ENCODE results near the gene CDK17. TPM values are rescaled to one million over a fixed set of nuclear protein-coding genes. Genes with fewer than 3 reads are reported as not detected.
"Not testable (repeated sequence)": the region's sequence is repeated elsewhere in the genome, so short reads cannot be mapped to it uniquely, and the experiment has no call there.

CDK17 gene
- total and polyA plus RNA-seq, 2 donors = 32.9 to 49.2 TPM

- Histone ChIP-seq H3K4me3 (ENCODE audit: low read length in 2 of 2) (no peak overlapping the region), H3K36me3 (ENCODE audit: control insufficient read depth in 2 of 2, insufficient read depth in 2 of 2, low read length in 1 of 2) (no peaks in the 10 kb centered on the region), H3K4me1 (ENCODE audit: control insufficient read depth in 2 of 2, insufficient read depth in 2 of 2, low read length in 2 of 2) (peaks cover 6 to 12% of the 10 kb centered on the region in 2 donors), H3K9me3 (ENCODE audit: control insufficient read depth in 2 of 2, insufficient read depth in 1 of 2, low read length in 1 of 2) (no peaks in the 10 kb centered on the region), H3K27ac (ENCODE audit: low read depth in 1 of 2, low read length in 1 of 2) (no peak overlapping the region), H3K27me3 (ENCODE audit: control insufficient read depth in 2 of 2, insufficient read depth in 1 of 2, low read length in 1 of 2) (no peaks in the 10 kb centered on the region)
- 53% methylated on average over 1 of the region's 1 CpG for WGBS
- no peak for DNase-seq (ENCODE audit: low read depth in 6 of 9, low spot score in 9 of 9)
Observed at GRCh38 chr12:96437171-96437445, 36.9 kb upstream of the CDK17 start.

- 95% methylated on average over 8 of the region's 8 CpGs for WGBS
- Histone ChIP-seq H3K4me1 (ENCODE audit: control insufficient read depth in 2 of 2, insufficient read depth in 2 of 2, low read length in 2 of 2) (peaks cover 6 to 12% of the 10 kb centered on the region in 2 donors), H3K9me3 (ENCODE audit: control insufficient read depth in 2 of 2, insufficient read depth in 1 of 2, low read length in 1 of 2) (no peaks in the 10 kb centered on the region), H3K36me3 (ENCODE audit: control insufficient read depth in 2 of 2, insufficient read depth in 2 of 2, low read length in 1 of 2) (no peaks in the 10 kb centered on the region), H3K27ac (ENCODE audit: low read depth in 1 of 2, low read length in 1 of 2) (no peak overlapping the region), H3K27me3 (ENCODE audit: control insufficient read depth in 2 of 2, insufficient read depth in 1 of 2, low read length in 1 of 2) (no peaks in the 10 kb centered on the region), H3K4me3 (ENCODE audit: low read length in 2 of 2) (no peak overlapping the region)
- no peak for DNase-seq (ENCODE audit: low read depth in 6 of 9, low spot score in 9 of 9)
Observed at GRCh38 chr12:96436366-96437170, 36.3 kb upstream of the CDK17 start.

DNA sequence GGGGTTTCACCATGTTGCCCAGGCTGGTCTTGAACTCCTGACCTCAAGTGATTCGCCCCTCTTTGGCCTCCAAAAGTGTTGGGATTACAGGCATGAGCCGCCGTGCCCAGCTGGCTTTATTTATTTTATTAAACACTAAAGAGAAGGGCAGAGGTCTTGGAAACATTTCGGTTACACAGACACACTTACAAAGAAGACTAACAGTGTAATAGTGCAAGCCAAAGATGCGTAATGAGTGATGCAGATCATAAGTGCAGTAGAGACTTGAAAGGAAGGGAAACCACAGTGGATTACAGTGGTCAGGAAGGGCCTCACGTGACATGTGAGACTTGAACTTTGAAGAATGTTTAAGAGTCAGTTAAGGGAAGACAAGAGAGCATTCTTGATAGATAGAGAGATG is 33.9 kb upstream of the CDK17 start:
- Histone ChIP-seq H3K4me3 (ENCODE audit: low read length in 2 of 2) (no peak overlapping the region), H3K27ac (ENCODE audit: low read depth in 1 of 2, low read length in 1 of 2) (peak overlapping the region; percentile 52 to 68), H3K27me3 (ENCODE audit: control insufficient read depth in 2 of 2, insufficient read depth in 1 of 2, low read length in 1 of 2) (no peaks in the 10 kb centered on the region), H3K9me3 (ENCODE audit: control insufficient read depth in 2 of 2, insufficient read depth in 1 of 2, low read length in 1 of 2) (no peaks in the 10 kb centered on the region), H3K4me1 (ENCODE audit: control insufficient read depth in 2 of 2, insufficient read depth in 2 of 2, low read length in 2 of 2) (peaks cover 6 to 12% of the 10 kb centered on the region in 2 donors), H3K36me3 (ENCODE audit: control insufficient read depth in 2 of 2, insufficient read depth in 2 of 2, low read length in 1 of 2) (no peaks in the 10 kb centered on the region)
- WGBS = 33% methylated on average over 6 of the region's 6 CpGs
- DNase-seq (ENCODE audit: low read depth in 6 of 9, low spot score in 9 of 9) = peak; percentile 25 to 91 (median 63)

DNA sequence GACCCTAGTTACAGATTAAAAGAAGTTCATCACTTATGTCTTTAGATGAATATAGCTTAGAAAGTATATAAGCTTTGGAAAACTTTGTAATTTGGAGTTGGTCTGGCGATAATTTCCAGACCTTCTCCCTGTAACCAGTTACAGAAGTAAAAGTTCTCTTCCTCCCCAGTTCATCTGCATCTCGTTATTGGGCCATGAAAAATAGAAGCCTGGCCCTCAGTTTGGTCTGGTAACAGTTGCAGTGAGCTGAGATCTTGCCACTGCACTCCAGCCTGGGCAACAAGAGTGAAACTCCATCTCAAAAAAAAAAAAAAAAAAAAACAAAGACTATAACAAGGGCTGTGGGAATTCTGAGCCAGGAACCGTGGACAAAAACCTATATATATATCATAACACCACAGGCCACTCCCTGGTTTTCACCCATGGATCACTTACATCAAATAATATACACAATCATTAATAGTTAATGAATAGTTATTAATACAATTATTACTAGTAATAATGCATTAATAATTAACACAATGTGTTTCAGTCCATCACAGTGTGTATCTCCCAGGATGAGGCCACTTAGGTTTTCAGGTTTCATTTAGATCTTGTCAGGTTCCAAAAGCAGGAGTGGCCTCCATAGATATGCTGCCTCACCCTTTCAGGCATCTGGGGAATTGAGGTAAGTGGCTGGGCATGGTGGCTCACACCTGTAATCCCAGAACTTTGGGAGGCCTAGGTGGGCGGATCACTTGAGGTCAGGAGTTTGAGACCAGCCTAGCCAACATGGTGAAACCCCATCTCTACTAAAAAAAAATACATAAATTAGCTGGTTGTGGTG is 32.5 kb upstream of the CDK17 start:
- not testable (repeated sequence) for H3K27ac ChIP-seq (ENCODE audit: low read depth in 1 of 2, low read length in 1 of 2); H3K9me3 ChIP-seq (ENCODE audit: control insufficient read depth in 2 of 2, insufficient read depth in 1 of 2, low read length in 1 of 2); DNase-seq (ENCODE audit: low read depth in 6 of 9, low spot score in 9 of 9); H3K27me3 ChIP-seq (ENCODE audit: control insufficient read depth in 2 of 2, insufficient read depth in 1 of 2, low read length in 1 of 2); H3K36me3 ChIP-seq (ENCODE audit: control insufficient read depth in 2 of 2, insufficient read depth in 2 of 2, low read length in 1 of 2); H3K4me3 ChIP-seq (ENCODE audit: low read length in 2 of 2)
- 98% methylated on average over 4 of the region's 4 CpGs for WGBS
- H3K4me1 ChIP-seq (ENCODE audit: control insufficient read depth in 2 of 2, insufficient read depth in 2 of 2, low read length in 2 of 2) = peaks cover 6 to 12% of the 10 kb centered on the region in 2 donors

GRCh38 chr12:96431067-96431466 is 30.8 kb upstream of the CDK17 start:
- Histone ChIP-seq H3K9me3 (ENCODE audit: control insufficient read depth in 2 of 2, insufficient read depth in 1 of 2, low read length in 1 of 2) (no peaks in the 10 kb centered on the region), H3K4me3 (ENCODE audit: low read length in 2 of 2) (no peak overlapping the region), H3K27ac (ENCODE audit: low read depth in 1 of 2, low read length in 1 of 2) (no peak overlapping the region), H3K4me1 (ENCODE audit: control insufficient read depth in 2 of 2, insufficient read depth in 2 of 2, low read length in 2 of 2) (peaks cover 6 to 15% of the 10 kb centered on the region in 2 donors), H3K36me3 (ENCODE audit: control insufficient read depth in 2 of 2, insufficient read depth in 2 of 2, low read length in 1 of 2) (no peaks in the 10 kb centered on the region), H3K27me3 (ENCODE audit: control insufficient read depth in 2 of 2, insufficient read depth in 1 of 2, low read length in 1 of 2) (no peaks in the 10 kb centered on the region)
- no peak for DNase-seq (ENCODE audit: low read depth in 6 of 9, low spot score in 9 of 9)
- 97% methylated on average over 6 of the region's 6 CpGs for whole genome bisulfite sequencing

DNA sequence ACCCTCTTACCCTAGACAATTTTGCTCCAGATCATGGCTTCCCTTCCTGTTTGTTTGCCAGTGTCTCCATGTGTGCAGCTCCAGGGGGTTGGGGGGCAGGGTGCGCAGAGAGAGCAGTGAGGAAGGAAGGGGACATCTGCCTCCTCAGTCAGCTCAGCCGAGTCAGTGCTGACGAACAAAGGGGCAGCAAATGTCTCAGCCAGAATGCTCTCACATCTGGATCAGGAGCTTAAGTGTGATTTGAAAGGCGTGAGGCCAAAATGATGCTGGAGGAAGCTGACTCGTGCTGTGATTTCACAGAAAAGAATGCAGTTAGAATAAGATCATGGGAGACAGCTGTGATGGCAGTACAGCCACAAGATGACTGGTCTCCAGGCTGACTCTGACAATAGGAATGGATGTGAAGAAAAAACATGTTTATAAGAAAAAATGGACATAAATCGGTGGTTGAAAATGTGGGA is 27.1 kb upstream of the CDK17 start:
- H3K36me3 ChIP-seq (ENCODE audit: control insufficient read depth in 2 of 2, insufficient read depth in 2 of 2, low read length in 1 of 2) = no peaks in the 10 kb centered on the region
- no peak overlapping the region for H3K4me3 ChIP-seq (ENCODE audit: low read length in 2 of 2)
- H3K9me3 ChIP-seq (ENCODE audit: control insufficient read depth in 2 of 2, insufficient read depth in 1 of 2, low read length in 1 of 2) = no peaks in the 10 kb centered on the region
- no peak for DNase-seq (ENCODE audit: low read depth in 6 of 9, low spot score in 9 of 9)
- no peak overlapping the region for H3K27ac ChIP-seq (ENCODE audit: low read depth in 1 of 2, low read length in 1 of 2)
- H3K27me3 ChIP-seq (ENCODE audit: control insufficient read depth in 2 of 2, insufficient read depth in 1 of 2, low read length in 1 of 2) = no peaks in the 10 kb centered on the region
- peaks cover 0 to 3% of the 10 kb centered on the region in 2 donors for H3K4me1 ChIP-seq (ENCODE audit: control insufficient read depth in 2 of 2, insufficient read depth in 2 of 2, low read length in 2 of 2)
- WGBS = 71% methylated on average over 6 of the region's 6 CpGs

DNA sequence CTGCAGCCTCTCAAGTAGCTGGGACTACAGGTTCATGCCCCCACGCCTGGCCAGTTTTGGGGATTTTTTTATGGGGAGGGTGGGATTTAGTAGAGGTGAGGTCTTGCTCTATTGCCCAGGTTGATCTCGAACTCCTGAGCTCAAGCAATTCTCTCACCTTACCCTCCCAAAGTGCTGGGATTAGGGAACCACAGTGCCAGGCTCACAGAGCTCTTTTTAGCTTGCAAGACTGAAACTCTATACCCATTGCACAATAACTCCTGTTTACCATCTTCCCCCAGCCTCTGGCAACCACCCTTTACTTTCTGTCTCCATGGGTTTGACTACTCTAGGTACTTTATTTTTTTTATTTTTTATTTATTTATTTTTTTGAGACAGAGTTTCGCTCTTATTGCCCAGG is 25.7 kb upstream of the CDK17 start:
- WGBS = 98% methylated on average over 3 of the region's 3 CpGs
- Histone ChIP-seq H3K4me1 (ENCODE audit: control insufficient read depth in 2 of 2, insufficient read depth in 2 of 2, low read length in 2 of 2) (peaks cover 0 to 3% of the 10 kb centered on the region in 2 donors), H3K27me3 (ENCODE audit: control insufficient read depth in 2 of 2, insufficient read depth in 1 of 2, low read length in 1 of 2) (no peaks in the 10 kb centered on the region)

GRCh38 chr12:96425321-96425720 is 25.1 kb upstream of the CDK17 start:
- peaks cover 0 to 3% of the 10 kb centered on the region in 2 donors for H3K4me1 ChIP-seq (ENCODE audit: control insufficient read depth in 2 of 2, insufficient read depth in 2 of 2, low read length in 2 of 2)
- no peaks in the 10 kb centered on the region for H3K27me3 ChIP-seq (ENCODE audit: control insufficient read depth in 2 of 2, insufficient read depth in 1 of 2, low read length in 1 of 2)
- H3K36me3 ChIP-seq (ENCODE audit: control insufficient read depth in 2 of 2, insufficient read depth in 2 of 2, low read length in 1 of 2) = no peaks in the 10 kb centered on the region
- H3K4me3 ChIP-seq (ENCODE audit: low read length in 2 of 2) = no peak overlapping the region
- 97% methylated on average over 3 of the region's 3 CpGs for WGBS
- DNase-seq (ENCODE audit: low read depth in 6 of 9, low spot score in 9 of 9) = no peak
- no peaks in the 10 kb centered on the region for H3K9me3 ChIP-seq (ENCODE audit: control insufficient read depth in 2 of 2, insufficient read depth in 1 of 2, low read length in 1 of 2)
- no peak overlapping the region for H3K27ac ChIP-seq (ENCODE audit: low read depth in 1 of 2, low read length in 1 of 2)

More for the DNA sequence above, 25.7 kb upstream of the CDK17 start:
- no peak for DNase-seq (ENCODE audit: low read depth in 6 of 9, low spot score in 9 of 9)
- Histone ChIP-seq H3K36me3 (ENCODE audit: control insufficient read depth in 2 of 2, insufficient read depth in 2 of 2, low read length in 1 of 2) (no peaks in the 10 kb centered on the region), H3K27ac (ENCODE audit: low read depth in 1 of 2, low read length in 1 of 2) (no peak overlapping the region), H3K4me3 (ENCODE audit: low read length in 2 of 2) (no peak overlapping the region), H3K9me3 (ENCODE audit: control insufficient read depth in 2 of 2, insufficient read depth in 1 of 2, low read length in 1 of 2) (no peaks in the 10 kb centered on the region)

DNA sequence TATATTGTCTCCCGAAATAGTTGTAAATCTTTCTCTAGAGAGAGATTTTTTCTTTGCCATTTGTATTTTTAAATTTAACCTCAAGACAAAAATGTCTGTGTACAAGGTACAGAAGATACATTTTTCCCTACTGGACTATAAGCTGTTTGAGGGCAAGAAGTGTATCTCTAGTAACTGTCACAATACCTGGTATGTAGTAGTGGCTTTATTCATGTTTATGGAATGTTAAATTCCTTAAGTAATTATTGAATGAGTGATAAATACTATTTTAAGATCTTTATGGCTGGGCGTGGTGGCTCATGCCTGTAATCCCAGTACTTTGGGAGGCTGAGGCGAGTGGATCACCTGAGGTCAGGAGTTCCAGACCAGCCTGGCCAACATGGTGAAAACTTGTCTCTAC is 24.4 kb upstream of the CDK17 start:
- no peak overlapping the region for H3K4me3 ChIP-seq (ENCODE audit: low read length in 2 of 2)
- WGBS = 99% methylated on average over 3 of the region's 3 CpGs
- H3K27ac ChIP-seq (ENCODE audit: low read depth in 1 of 2, low read length in 1 of 2) = no peak overlapping the region
- no peak for DNase-seq (ENCODE audit: low read depth in 6 of 9, low spot score in 9 of 9)
- no peaks in the 10 kb centered on the region for H3K27me3 ChIP-seq (ENCODE audit: control insufficient read depth in 2 of 2, insufficient read depth in 1 of 2, low read length in 1 of 2)
- H3K4me1 ChIP-seq (ENCODE audit: control insufficient read depth in 2 of 2, insufficient read depth in 2 of 2, low read length in 2 of 2) = peaks cover 0 to 3% of the 10 kb centered on the region in 2 donors
- H3K36me3 ChIP-seq (ENCODE audit: control insufficient read depth in 2 of 2, insufficient read depth in 2 of 2, low read length in 1 of 2) = no peaks in the 10 kb centered on the region
- no peaks in the 10 kb centered on the region for H3K9me3 ChIP-seq (ENCODE audit: control insufficient read depth in 2 of 2, insufficient read depth in 1 of 2, low read length in 1 of 2)
